HG03558 (cell line): ENCODE data around the gene ZNF516.
A peak's percentile ranks its signal among the peaks of the same experiment; 100 is the strongest.

Source experiments
- ATAC-seq: cut with Tn5 transposase; IDR thresholded peaks from one replicate; pipeline ENCODE4 v1.9.1; 2021; ENCODE audit warnings: moderate number of reproducible peaks; ENCODE audit not compliant: unreplicated experiment; ENCODE audit errors: extremely low read depth

The ZNF516 gene

DNA sequence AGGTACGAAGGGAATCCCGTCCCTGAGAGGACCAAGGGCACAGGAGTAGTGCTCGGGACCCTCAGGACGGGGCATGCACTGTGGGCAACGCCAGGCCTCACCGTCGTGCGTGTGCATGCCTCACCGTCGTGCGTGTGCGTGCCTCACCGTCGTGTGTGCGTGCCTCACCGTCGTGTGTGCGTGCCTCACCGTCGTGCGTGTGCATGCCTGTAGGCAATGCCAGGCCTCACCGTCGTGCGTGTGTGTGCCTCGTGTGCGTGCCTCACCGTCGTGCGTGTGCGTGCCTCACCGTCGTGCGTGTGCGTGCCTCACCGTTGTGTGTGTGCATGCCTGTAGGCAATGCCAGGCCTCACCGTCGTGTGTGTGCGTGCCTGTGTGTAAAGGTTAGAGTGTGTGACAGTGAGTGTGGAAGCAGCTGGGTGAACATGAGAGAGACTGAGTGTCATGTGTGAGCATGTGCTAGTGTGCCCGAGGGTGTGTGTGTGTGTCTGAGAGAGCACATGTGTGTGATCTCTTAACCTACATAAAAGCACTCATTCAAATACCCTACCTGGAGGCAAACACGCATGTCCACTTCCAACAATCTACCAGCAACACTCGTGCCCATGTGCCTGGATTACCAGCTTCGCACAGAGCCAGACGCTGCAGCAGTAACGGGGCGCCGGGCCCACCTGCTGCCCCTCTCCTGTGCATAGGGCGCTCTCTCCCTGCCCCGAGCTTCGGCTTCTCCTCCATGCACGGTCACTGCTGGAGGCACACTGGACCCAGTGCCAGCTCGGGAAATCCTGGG is 36.3 kb downstream of the ZNF516 start:
- no peak for ATAC-seq

DNA sequence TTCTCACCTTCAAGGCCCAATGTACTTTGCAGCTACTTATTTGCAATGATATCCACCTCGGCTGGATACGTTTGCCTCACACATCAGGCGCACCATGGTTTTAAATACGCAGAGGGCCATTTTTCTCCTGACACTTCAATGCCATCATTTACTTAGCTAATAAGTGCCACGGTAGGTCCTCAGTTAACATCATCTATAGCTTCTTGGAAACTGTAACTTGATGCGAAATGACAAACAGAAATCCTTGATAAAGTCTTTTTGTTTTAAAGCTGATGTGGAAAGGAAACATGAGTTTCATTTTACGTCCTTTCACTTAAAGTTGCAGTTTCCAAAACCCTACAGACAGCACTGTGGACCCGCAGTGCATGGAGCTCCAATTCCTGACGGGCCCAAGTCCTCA is 37.1 kb downstream of the ZNF516 start:
- no peak for ATAC-seq

DNA sequence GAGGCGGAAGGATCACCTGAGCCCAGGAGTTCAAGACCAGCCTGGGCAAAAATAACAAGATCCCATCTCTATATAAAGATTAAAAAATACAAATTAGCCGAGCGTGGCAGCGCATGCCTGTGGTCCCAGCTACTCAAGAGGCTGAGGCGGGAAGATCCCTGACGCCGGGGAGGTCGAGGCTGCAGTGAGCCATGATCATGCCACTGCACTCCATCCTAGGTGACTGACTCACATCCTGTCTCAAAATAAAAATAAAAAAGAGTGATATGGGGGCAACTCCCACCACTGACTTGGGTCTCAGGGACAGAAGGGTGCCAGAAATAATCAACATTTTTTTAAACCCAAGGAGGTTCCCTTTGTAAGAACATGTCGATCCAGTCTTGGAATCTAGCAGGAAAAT is 37.6 kb downstream of the ZNF516 start:
- no peak for ATAC-seq

DNA sequence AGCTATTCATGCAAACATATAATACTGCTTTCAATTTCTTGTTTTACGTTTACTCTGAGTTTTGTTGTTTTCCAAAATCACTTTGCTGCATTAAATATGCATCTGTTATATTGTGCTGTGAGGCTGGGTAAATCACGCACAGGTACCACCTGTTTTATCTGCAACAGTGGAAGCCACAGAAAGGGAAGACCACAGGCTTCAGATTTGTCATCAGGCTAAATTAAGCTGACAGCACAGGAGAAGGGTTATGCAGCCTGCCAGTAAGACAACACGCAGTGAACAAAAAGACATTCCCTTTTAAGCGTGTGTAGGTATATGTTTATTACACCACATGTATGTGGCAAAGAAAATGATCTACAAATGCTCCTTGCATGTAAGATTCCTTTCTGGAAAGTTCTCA is 38.2 kb downstream of the ZNF516 start:
- peak; percentile 67 for ATAC-seq

DNA sequence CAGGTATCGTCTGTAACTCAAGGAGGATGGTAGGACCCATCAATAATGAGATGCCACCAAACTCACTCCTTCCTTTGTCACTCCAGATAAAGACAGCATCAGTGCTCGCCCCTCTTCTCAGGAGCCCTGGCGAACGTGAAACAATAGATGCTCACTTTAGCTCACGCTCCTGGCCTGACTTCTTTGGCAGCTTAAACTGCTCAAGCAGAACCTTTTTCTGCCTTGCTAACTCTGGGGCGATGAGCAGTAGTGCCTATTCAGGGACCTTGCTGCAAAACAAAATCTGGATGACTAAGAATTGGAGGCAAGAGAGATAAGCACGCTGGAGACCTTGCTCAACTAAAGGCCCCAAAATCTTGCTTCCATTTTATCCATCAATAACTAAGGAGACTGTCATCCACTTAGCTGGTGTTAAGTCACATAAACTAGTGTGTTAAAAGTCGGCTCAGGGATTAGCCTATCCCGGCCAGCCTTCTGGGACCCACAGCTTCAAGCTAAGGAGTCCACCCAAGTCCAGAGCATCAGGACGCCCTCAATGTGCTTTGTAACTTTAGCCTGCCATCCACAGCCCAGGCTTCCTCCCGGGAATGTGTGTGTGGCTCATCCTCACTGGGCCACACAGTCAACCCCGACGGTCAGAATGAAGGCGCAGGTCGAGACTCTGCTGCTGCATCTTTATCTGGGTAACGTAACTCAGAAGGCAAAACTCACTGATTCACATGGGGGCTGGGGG is 38.9 kb downstream of the ZNF516 start:
- ATAC-seq, result no peak

DNA sequence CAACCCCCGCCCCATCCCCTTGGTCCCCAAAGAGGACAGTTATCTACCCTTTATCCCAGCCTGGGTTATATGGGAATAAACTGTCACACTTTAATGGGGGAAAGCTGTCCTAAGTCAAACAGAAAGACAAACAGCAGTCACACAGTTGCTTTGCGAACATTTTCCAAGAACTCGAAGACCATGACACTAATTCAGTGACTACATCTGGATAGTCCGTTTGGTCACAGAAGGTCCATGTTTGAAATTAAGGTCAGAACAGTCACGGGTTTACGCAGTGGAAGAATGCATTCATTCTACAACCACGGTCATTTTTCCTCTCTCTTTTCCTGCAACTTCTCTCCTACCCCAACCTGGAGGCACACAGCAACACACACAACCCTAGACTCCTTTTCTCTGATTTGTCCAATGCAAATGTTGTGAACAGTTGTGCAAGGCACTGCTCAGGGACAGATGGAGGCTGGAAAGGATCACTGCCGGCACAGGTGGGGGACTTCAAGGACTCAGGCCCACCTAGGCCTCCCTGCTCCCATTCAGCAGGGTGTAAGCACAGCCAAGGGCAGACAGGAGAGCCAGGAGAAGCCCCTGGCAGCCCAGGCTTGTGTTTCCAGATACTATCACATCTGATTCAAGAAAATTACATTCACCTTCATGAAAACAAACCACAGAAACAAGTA is 39.9 kb downstream of the ZNF516 start:
- no peak for ATAC-seq

DNA sequence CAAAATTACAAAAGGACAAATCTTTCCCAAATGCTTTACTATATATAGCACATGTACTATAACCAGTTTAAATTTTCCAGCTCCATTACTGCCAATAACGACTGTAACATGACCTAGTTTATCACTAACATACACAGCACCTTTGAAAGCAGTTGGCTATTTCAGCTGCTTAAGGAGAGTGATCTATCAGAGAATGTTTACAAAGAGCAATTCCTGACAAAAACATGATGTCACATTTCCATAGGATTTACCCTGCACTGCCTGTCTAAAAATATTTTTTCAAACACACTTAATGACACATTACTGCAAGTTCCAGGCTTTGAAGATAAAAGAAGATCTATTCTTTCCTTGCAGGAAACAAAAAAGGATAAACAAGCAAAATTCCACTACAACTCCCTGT is 40.6 kb downstream of the ZNF516 start:
- ATAC-seq, result no peak

DNA sequence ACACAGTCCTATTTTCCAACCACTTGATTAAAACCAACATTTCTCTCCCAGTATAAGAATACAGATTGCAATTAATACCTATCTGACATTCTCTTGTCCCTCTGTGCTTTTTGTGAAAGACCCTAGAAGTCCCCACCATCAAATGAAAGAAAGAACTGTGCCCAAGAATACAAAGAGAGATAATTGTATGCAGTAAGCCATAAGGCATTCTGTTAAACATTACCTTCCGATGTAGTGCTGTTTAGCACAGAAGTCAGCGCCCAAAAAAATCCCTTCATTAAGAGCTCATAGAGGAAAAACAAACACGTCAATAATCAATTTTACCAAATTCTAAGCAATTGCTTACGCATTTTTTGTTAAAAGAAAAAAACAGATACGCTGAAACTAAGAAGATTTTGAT is 41.1 kb downstream of the ZNF516 start:
- no peak for ATAC-seq

DNA sequence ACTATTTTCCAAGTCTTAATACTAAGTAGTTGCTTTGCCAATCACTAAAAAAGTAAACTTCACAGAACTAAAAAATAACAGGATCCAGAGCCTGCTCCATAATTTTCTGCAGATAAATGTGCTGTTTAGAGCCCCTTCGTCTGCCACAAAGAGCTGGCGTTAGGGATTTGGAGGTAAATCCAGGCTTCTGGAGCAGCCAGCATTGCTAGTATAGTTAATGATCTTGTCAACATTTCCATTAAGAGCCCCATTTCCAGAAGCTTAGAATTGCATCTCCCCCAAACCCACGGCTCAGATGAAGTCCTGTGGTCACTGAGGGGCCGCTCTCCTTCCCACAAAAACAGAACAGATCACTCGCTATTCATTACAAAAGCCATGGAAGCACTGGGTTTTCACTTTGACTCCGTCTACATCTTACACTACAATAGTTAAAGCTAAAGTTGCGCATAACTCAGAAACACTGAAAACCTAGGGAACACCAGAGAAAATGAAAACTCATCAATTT is 41.9 kb downstream of the ZNF516 start:
- ATAC-seq, result no peak

DNA sequence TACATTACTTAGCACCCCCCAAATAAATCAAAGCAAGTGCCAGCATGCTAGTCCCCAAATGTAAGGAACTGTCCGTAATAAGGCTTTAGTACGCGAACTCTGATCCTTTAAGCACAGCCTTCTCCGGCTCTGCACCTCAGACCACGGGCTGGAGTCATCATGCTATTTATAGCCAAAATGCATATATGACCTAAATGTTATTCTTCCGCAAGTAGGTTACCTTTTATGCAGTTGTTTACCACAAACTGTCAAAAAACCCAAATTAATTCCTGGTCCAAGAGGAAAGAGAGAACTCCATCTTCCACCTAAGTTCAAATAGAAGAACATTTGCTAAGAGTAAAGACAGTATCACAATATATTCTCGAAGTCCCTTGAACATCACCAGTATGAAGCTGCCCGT is 42.7 kb downstream of the ZNF516 start:
- ATAC-seq, result no peak

DNA sequence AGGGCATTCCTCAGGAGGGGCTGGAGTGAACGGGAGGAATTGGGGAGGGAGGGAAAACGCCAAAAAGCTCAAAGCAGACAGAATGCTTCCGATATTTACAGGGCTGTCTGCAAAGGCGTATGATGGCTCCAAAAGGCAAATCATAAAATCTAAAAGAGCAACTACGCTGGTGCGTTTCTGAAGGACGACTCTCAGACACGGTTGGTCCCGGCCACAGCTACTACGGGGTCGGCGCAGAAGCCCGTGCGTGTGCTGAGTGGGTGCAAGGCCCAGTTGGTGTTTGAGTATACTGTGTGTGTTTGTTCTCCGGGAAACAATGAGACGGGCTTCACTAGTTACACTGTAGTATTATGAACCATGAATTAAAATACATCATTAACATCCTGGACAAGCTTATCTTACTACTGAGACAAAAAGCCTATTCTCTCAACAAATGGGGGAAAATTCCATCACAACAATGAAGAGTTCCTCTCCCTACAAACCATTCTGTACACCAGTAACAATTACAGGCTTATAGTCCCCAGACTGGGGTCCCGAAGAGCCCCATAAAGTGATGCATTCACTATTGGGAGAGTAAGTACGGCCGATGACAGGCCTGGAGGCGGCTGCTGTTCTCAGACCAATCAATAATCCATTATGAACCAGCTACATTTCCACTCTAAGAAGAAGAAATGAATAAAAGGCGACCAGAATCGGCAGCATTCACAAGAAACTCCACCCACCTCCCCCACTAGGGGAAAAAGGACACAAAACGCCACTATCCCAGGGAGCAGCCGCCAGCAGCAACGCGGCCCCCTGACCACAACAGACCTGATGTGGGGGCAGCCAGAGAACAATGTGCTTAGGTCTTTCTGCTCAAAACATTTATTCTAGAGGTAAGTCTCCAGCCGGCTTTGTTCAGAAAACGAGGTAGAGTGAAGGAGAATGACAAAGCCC is 43.4 kb downstream of the ZNF516 start:
- no peak for ATAC-seq

DNA sequence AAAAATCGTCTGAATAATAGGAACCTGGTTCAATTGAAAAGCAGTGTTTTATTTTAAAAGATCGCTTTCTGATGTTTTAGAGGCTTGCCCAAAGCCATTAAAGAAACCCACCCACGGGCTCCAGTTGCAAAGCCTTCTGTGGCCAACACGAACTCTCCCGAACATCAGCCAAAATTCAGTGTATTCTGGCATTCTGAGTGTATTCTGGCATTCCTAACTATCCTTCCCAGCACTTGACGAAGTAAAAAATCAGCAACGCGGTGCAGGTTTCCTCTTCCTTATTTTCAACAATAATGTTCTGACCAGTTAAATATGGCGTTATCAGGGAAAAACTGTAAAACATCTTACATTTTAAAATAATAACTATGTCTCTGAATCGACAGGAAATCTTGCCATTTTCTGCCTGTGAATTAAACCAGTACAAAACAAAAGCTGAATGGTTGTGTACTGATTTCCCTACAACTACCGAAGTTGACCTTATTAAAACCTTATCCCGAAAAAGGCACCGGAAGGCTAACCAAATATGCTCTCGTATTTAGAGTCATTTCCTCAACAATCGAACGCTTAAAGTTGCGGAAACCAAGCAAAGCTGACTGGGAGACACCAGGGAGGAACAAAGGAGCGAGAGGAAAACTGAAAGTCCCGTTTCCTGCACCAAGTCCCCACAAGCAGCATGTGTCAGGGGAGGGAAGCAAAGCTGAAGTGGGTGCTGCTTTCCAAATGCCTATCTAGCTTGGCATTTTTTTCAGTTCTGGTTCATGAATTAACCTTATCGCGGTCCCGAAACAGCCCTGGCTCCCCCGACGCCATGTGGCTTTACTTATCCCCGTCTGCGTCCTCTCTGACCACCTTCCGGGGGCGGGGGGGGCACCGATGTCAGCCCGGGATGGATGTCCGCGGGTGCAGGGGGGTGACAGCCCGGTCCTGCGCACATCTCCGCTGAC is 44.3 kb downstream of the ZNF516 start:
- peak; percentile 26 for ATAC-seq

DNA sequence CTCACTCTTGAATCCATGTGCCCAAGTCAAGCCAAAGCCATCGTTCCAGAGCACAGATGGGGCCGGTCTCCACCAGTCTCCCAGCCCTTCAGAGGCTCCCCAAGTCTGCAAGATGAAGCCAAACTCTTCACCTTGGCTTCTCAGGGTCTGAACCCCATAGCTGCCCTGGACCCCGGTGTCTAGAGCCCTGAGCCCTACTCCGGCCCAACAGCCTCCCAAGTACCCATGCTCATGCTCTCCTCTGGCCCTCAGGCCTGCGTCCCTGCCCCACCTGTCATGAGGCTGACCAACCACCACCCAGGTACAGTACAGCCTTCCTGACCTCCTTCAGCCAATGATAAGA is 46.0 kb downstream of the ZNF516 start:
- ATAC-seq, result no peak

DNA sequence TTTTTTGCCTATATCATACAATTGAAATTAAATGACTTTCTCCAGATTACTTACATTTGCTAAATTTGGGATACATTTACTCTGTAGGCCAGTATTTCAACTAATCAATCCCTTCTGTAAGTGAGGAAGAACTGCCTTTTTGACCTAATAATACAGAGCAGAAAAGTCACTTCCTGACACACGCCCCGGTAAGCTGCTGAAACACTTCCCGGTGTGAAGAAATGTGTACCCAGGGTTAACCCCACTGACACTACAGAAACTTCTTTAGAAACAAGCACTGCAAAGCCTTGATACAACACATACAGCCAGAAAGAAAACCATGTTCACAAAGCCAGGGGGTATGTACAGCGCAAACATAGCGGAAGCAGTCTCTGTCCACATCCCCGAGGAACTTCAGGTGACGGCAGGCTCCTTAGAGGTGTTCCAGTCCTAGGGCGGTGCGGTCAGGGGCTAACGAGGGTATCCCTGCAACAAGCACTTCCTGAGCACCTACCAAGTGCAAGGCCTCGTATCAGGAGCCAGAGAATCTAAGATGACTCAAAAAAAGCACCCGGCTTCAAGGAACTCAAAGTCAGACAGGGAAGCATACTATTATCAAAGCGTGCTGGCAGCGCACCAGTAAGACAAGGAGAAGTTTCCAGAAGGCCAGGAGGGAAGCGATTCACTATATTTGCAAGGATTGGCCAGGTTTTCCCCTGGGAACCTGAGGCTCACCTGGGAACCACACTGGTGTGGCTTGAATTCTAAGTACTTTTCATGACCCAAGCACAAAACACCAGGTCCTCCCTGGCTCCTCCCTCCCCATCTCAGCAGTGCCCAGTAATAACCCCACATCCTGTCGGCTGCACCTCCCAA is 46.6 kb downstream of the ZNF516 start:
- no peak for ATAC-seq

DNA sequence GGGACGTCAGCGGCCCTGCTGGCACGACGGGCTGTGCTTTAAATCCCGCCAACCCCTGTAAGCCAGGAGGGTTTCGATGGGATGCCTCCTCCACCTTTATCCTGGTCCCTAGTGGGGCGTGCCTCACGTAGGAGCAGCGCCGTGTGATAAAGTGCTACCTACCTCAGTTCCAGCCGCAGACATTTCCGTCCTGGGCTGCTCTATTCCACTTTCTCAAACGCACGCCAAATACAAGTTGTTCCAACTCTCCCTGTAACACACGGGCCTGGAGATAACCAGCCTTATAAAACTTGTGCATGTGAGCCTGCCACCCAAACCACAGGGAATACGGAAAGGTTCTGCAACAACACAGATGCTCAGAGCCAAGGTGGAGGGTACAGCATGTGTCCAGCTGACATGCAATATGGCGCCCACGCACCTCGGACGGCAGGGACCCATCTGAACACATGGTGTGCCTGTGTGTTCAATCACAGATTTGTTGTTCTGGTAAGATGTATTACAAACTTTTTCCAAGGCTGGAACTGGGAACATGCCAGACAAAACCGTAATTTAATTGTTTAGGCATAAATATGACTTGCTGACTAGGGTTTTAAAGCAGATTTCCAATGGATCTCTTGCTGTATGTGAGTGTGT is 47.7 kb downstream of the ZNF516 start:
- ATAC-seq, result no peak

DNA sequence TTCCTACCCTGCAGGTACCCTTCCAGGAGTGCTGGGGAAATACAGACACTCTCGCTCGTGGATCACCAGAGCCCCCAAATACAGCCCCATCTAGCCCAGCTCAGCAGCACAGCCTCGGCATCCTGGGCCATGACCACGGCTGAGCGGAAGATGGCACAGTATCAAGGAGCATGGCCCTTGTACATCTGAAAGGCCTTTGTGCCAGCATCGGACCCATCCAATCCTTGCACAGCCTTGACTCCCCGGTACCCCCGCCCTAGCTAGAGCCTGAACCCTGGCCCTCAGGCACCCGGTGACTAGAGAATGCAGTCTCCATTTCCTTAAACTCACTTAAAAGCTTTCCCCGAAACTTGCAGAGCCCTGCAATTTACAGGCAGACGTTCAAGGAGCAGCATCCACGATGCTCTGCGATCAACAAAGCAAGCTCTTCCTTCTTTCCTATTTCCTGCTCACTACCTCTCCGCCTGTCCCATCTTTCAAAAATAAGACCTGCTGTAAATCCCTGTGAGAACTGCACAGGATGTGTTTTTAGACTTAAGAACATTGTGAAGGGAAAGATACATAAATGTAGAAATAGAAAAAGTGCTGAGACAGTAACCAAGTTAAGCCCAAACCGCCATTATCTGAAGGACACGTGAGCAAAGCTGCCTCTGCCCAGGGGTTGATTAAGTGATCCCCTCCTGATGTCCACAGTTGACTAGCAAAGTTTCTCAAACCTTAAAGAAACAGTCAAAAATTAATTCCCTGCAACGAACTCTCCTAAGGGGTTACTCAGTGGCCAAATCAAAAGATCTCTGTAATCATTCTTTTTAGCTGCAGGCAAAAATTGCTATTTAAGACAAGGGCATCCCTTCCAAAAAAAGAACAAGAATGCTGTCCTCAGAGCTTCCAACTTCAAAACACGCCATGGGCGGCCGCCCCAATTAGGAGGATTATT is 48.5 kb downstream of the ZNF516 start:
- no peak for ATAC-seq
